HG03457 (cell line): ENCODE results near the gene ITGA11.

Experiments
- ATAC-seq: cut with Tn5 transposase; IDR thresholded peaks from one replicate; pipeline ENCODE4 v1.9.1; 2021; ENCODE audit warnings: moderate number of reproducible peaks; ENCODE audit not compliant: unreplicated experiment

The ITGA11 gene

GRCh38 chr15:68360721-68361120, 71.2 kb downstream of the ITGA11 start:
- no peak for ATAC-seq

DNA sequence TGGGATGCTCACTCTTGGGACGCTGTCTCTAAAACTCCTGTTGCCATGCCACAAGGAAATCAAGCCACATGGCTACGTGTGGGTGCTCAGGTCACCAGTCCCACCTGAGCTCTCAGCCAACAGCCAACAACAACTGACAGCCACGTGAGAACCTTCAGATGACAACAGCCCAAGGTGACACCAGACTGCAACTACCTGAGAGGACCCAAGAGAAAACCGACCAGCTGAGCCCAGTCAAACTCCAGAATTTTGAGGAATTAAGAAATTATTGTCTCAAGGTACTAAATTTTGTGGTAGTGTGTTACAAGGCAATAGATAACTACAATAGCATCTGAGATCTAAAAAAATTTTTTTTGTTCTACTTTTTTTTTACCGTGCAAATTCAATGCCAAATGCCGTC, 75.2 kb downstream of the ITGA11 start:
- no peak for ATAC-seq

GRCh38 chr15:68354923-68355322, 77.0 kb downstream of the ITGA11 start:
- ATAC-seq, result no peak

DNA sequence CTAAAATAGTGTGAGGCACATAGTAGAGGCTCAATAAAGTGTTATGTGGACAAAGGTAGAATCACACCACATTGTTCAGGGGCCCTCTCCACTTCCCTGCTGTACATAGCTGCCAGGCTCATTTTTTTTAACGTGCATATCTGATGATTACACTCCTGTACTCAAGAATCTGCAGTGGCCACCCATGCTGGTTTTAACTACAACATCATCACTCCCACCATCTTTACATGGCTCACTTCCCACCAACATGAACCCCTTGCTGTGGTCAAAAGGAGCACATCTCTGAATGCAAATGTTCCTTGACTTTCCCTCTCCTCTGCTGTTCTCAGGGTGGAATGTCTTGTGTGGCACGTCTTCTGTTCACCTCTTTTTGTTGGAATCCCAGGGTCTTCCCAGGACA, 77.7 kb downstream of the ITGA11 start:
- ATAC-seq, result no peak

- no peak for ATAC-seq
Observed at GRCh38 chr15:68353421-68354135, 78.4 kb downstream of the ITGA11 start.

DNA sequence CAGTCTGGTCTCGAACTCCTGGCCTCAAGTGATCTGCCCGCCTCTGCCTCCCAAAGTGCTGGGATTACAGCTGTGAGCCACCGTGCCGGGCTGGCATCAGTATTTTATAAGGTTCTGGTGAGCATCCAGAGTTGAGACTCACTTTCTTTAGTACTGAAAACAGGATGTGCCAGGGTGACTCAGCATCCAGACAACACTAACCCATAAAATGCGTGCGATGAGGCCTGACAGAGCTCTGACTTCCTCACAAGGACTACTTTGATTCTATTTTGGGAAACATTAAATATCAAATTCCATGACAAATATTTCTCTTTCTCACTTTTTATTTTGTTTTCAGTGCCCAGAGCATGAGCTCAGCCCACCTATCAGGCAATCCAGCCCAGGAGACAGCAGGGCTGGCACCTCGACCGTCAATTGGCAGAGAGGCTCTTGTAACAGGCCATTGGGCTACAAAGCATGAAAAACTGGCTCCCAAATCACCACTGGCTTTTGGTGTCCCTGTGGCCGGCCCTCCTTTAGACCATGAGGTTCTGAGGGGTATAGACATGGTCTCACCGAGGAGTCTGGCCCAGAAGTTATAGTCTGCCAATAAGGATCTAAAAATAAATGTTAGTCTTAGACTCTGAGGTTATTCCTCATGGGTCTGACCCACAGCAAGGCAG, 79.4 kb downstream of the ITGA11 start:
- no peak for ATAC-seq

- no peak for ATAC-seq
Observed at GRCh38 chr15:68349151-68349550, 82.8 kb downstream of the ITGA11 start.

GRCh38 chr15:68348606-68349005, 83.4 kb downstream of the ITGA11 start:
- no peak for ATAC-seq

GRCh38 chr15:68348081-68348480, 83.9 kb downstream of the ITGA11 start:
- ATAC-seq, result no peak

DNA sequence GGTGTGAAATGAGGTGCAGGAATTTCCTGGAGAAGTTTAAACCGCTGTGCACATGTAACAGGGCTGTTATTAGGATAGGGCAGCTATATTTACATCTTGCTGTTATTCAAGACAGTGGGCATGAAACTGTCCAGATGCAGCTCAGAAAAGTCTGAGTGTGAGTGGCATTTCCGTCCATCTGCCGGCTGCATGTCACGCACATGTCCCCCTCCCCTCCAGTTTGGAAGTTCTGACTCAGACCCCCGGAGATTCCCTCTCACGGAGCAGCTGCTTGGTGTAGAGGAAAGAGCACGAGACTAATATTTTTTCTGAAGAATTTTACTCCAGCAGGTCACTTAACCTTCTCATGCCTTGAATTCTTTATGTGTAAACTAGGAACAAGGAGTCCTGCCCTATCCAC, 84.6 kb downstream of the ITGA11 start:
- no peak for ATAC-seq

DNA sequence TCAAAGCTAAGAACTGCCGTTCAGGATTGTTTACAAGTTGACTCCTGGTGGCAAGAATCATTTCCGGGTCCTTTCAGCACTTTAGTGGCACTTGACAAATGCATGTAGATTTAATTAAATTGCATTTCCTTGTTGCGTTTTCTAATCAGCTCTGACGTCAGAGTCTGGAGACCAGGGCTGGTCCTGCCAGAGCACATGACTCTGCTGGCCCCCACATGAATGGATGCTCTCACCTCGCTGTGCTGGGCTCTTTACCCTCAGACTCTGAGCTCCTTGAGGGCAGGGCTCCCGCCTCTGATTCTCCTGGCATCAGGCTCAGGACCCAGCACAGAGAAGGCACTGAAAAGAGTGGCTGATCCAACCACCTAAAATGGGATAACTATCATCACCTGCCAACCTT, 85.0 kb downstream of the ITGA11 start:
- no peak for ATAC-seq

DNA sequence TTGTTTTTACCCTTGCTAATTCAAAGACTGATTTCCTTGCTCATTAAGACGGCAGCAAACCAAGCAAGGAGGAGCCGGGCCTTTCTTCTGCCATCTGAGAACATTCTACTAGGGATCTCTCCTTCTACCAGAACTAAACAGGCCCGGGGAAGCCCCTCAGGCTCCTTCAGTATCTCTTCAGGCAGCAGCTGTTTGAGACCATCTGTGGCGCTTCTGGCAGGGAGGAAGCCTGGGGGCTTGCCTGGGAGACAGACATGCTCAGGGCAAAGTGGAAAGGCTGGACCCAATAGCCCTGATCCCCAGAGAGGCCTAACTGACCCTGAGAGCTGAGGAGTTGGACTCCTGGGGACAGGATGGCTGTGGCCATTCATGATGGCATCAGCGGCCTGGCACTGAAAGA, 86.5 kb downstream of the ITGA11 start:
- no peak for ATAC-seq

DNA sequence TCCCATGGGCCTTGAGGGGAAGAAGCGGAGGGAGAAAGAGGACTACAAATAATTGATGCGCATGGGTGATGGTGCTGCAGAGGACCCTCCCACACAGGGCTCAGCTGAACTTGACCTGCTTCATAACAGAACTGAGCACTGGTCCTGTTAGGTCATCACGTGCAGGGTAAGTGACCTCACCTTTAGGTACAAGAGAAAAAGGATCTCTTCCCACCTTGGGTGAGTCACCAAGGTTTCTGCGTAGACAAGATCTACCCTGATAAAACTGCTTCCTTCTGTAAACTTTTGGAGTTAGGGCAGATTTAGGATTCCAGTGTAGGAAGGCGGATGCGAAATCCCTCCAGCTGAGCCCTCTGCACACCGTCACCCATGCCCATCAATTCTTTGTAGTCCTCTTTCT, 87.4 kb downstream of the ITGA11 start:
- ATAC-seq, result no peak

- ATAC-seq, result no peak
Observed at GRCh38 chr15:68343579-68344225, 88.3 kb downstream of the ITGA11 start.

DNA sequence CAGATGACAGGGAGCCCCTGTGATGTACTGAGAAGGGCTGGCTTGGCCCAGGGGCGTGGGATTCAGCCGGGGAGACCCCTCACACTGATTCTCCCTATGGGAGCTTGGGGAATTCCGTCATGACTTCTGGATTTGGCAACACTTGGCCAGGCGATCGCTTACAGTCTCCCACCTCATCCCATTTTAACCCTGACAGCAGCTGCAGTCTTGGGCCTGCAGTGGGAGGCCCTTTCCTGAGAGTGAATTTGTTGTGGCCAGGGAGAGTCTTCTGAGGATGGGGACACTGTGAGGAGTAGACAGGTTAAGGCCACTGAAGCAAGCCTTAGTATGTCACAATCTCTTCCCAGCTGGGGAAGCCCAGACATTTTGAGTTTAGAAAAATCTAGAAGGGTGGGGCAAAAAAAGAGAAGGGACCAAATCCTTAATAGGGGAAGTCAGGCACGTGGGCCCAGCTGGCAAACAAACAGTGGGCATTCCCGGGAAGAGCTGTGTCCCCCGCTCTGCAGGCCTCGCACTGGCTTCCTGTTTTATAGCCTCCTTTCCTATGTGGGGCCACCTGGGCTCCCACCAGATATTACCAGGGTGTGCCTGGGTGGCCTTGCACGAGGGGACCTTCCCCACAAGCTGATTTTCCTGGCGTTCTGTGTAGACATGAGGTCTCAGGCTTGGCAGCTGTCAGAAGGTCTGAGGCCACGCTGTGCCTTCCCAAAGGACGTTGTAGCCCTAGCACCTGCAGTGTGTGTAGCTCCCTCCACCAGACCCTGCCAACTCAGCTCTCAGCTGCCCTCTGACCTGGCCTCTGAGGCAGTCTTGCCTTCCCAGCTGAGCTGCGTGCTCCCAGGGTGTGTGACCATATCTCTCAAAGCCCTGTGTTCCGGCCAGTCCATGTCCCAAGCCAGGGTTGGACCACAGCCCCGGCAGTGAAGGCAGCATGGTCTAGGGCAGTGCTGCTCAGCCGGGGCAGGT, 89.9 kb downstream of the ITGA11 start:
- ATAC-seq, result no peak

- no peak for ATAC-seq
Observed at GRCh38 chr15:68340726-68341671, 91.0 kb downstream of the ITGA11 start.

DNA sequence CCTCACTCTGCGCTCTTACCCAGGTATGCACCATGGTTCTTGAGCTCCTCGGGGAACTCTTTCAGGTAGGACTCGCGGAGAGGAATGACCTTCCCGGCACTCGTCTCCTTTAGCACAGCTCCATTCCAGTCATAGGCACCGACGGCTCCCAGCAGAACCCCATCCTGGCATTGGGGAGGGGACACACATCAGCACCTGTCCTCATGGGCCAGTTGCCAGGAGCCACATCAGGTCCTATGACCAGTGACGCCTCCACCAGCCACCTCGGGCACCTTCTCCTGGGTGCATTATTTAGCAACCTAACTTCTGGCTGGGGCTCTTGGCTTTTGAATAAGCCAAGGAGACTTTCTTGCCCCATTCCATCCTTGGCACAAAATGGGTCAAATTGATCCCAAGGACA, 92.5 kb downstream of the ITGA11 start:
- no peak for ATAC-seq

- ATAC-seq, result no peak
Observed at GRCh38 chr15:68337826-68338225, 94.1 kb downstream of the ITGA11 start.

GRCh38 chr15:68336516-68336915, 95.4 kb downstream of the ITGA11 start:
- ATAC-seq, result no peak

- no peak for ATAC-seq
Observed at GRCh38 chr15:68335655-68336054, 96.3 kb downstream of the ITGA11 start.
